ENCODE results near the gene RAB35. TPM values are rescaled to one million over a fixed set of nuclear protein-coding genes. Genes with fewer than 3 reads are reported as not detected.

RAB35 gene
- total RNA-seq, 1 experiment from 2014 or later, result 52.8 TPM

GRCh38 chr12:120093592-120094355 lies 22.8 kb downstream of the RAB35 start:
- DNase-seq (no peak), ATAC-seq (no peak)
- Histone ChIP-seq H4K20me1 (ENCODE audit: low read length) (no peaks in the 10 kb centered on the region), H3K4me1 (ENCODE audit: insufficient read depth, low read length) (no peaks in the 10 kb centered on the region), H3K9ac (ENCODE audit: low read length) (no peak overlapping the region), H3K27ac (ENCODE audit: low read length) (no peak overlapping the region), H3K4me3 (ENCODE audit: low read length) (no peak overlapping the region), H3K27me3 (ENCODE audit: low read length) (no peaks in the 10 kb centered on the region), H3K9me3 (ENCODE audit: low read length) (no peaks in the 10 kb centered on the region), H3K36me3 (ENCODE audit: low read depth, low read length) (peaks cover 31% of the 10 kb centered on the region), H3K79me2 (ENCODE audit: low read length) (no peaks in the 10 kb centered on the region), H2AFZ (ENCODE audit: low read length) (no peak overlapping the region), H3K4me2 (ENCODE audit: low read length) (no peak overlapping the region), H3F3A (ENCODE audit: low read length, unreplicated experiment) (no peaks in the 10 kb centered on the region), H3K9me2 (replicated peaks; ENCODE audit: low read length) (no peaks in the 10 kb centered on the region)
- no TSS peak for BruUV-seq (replicated peaks)
- ChIA-PET CTCF (no interaction called here), POLR2A (ENCODE audit: unreplicated experiment) (no interaction called here)
- intact Hi-C loops (cut with micrococcal nuclease), result no loop called here
- no peak for TF ChIP-seq EZH2phosphoT487 (IDR thresholded peaks at IDR 0.05; ENCODE audit: borderline replicate concordance, low read length)
- no peak for TF ChIP-seq CTCF (conservative IDR thresholded peaks at IDR 0.05; ENCODE audit: low read depth, low read length)
- no peak for TF ChIP-seq EZH2 (IDR thresholded peaks at IDR 0.05; ENCODE audit: low read length, unreplicated experiment)

- TF ChIP-seq CTCF (conservative IDR thresholded peaks at IDR 0.05; ENCODE audit: low read depth, low read length), result no peak
- no peaks in the 10 kb centered on the region for H3K27me3 ChIP-seq (ENCODE audit: low read length)
- ChIA-PET CTCF (no interaction called here), POLR2A (ENCODE audit: unreplicated experiment) (no interaction called here)
- no peaks in the 10 kb centered on the region for H4K20me1 ChIP-seq (ENCODE audit: low read length)
- no peaks in the 10 kb centered on the region for H3K79me2 ChIP-seq (ENCODE audit: low read length)
- DNase-seq (no peak), ATAC-seq (no peak)
- H3K27ac ChIP-seq (ENCODE audit: low read length), result no peak overlapping the region
- H3K4me1 ChIP-seq (ENCODE audit: insufficient read depth, low read length), result no peaks in the 10 kb centered on the region
- H3K9me2 ChIP-seq (replicated peaks; ENCODE audit: low read length), result no peaks in the 10 kb centered on the region
- H3K36me3 ChIP-seq (ENCODE audit: low read depth, low read length), result peaks cover 28% of the 10 kb centered on the region
- H3K4me2 ChIP-seq (ENCODE audit: low read length), result no peak overlapping the region
- no peak overlapping the region for H3K4me3 ChIP-seq (ENCODE audit: low read length)
- BruUV-seq (replicated peaks), result no TSS peak
- H2AFZ ChIP-seq (ENCODE audit: low read length), result no peak overlapping the region
- no peaks in the 10 kb centered on the region for H3K9me3 ChIP-seq (ENCODE audit: low read length)
- intact Hi-C loops (cut with micrococcal nuclease), result no loop called here
- no peaks in the 10 kb centered on the region for H3F3A ChIP-seq (ENCODE audit: low read length, unreplicated experiment)
- no peak overlapping the region for H3K9ac ChIP-seq (ENCODE audit: low read length)
Measured at GRCh38 chr12:120093336-120093591, 23.3 kb downstream of the RAB35 start.

- ATAC-seq (no peak), DNase-seq (no peak)
- intact Hi-C loops (cut with micrococcal nuclease), result no loop called here
- no TSS peak for BruUV-seq (replicated peaks)
- Histone ChIP-seq H3K27ac (ENCODE audit: low read length) (no peak overlapping the region), H3K9ac (ENCODE audit: low read length) (no peak overlapping the region), H2AFZ (ENCODE audit: low read length) (no peak overlapping the region), H4K20me1 (ENCODE audit: low read length) (no peaks in the 10 kb centered on the region), H3K4me2 (ENCODE audit: low read length) (no peak overlapping the region), H3F3A (ENCODE audit: low read length, unreplicated experiment) (no peaks in the 10 kb centered on the region), H3K9me3 (ENCODE audit: low read length) (no peaks in the 10 kb centered on the region), H3K4me1 (ENCODE audit: insufficient read depth, low read length) (peaks cover 3% of the 10 kb centered on the region; the same call in 1 of the 2 replicates), H3K4me3 (ENCODE audit: low read length) (no peak overlapping the region), H3K27me3 (ENCODE audit: low read length) (no peaks in the 10 kb centered on the region), H3K9me2 (replicated peaks; ENCODE audit: low read length) (no peaks in the 10 kb centered on the region), H3K36me3 (ENCODE audit: low read depth, low read length) (peaks cover 25% of the 10 kb centered on the region), H3K79me2 (ENCODE audit: low read length) (no peaks in the 10 kb centered on the region)
- POLR2A ChIA-PET (ENCODE audit: unreplicated experiment), result no interaction called here
- TF ChIP-seq EZH2 (IDR thresholded peaks at IDR 0.05; ENCODE audit: low read length, unreplicated experiment) (no peak), CTCF (conservative IDR thresholded peaks at IDR 0.05; ENCODE audit: low read depth, low read length) (no peak), EZH2phosphoT487 (IDR thresholded peaks at IDR 0.05; ENCODE audit: borderline replicate concordance, low read length) (no peak)
- CTCF ChIA-PET, result no interaction called here
Measured at GRCh38 chr12:120092551-120093335, 23.8 kb downstream of the RAB35 start.
